COLO829 (cell line): ENCODE measurements around the gene ABCB7.
"Not testable (repeated sequence)": the region's sequence is repeated elsewhere in the genome, so short reads cannot be mapped to it uniquely, and the experiment has no call there.

Source experiments
- DNase-seq: peaks from one replicate; pipeline ENCODE4 v3.0.0; 2012; ENCODE audit warnings: low spot score

ABCB7 gene

DNA sequence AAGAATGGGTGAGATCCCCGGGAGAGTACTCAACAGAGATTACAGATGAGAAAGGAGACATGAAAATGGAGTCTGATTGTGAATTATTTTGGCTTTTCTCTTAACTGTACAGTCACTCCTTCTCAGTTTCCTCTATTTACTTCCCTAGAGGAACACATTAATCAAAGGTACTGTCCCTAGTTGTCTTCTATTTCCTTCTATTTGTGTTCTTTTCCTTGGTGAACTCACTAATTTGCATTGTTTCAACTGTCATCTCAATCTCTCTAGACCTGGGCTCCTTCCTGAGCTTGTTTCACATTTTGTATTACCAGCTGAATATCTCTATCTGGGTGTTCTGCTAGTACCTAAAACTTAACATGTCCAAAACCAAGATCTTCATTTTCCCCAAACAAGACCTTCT lies 59.8 kb downstream of the ABCB7 start:
- DNase-seq: no peak

DNA sequence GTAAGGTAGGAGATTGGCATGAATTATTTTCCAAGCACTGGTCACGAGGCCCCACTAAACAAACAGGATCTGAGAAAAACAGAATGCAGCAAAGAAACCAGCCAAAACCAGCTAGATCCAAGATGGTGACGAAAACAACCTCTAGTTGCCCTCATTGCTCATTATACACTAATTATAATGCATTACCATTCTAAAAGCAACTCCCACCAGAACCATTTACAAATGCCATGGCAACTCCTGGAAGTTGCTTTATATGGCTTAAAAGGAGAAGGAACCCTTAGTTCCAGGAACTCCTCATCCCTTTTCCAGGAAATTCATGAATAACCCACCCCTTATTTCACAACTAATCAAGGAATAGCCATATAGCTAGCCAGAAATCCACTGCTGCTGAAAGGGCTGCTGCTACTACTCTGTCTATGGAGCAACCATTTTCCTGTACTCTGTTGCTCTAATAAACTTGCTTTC lies 69.3 kb downstream of the ABCB7 start:
- no peak for DNase-seq

DNA sequence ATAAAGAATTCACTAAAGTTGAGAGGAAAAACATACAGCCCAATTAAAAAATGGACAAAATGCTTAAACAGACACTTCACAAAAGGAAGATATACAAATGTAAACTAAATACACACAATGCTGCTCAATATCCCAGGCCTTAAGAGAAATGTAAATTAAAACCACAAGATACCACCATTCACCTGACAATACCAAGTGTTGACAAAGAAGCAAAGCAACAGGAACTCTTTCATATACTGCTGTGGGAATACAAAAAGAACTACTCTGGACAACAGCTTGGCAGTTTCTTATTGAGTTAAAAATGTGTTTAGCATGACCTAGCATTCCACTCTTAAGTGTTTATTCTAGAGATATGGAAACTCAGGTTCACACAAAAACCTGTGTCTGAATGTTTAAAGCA lies 71.3 kb downstream of the ABCB7 start:
- no peak for DNase-seq

DNA sequence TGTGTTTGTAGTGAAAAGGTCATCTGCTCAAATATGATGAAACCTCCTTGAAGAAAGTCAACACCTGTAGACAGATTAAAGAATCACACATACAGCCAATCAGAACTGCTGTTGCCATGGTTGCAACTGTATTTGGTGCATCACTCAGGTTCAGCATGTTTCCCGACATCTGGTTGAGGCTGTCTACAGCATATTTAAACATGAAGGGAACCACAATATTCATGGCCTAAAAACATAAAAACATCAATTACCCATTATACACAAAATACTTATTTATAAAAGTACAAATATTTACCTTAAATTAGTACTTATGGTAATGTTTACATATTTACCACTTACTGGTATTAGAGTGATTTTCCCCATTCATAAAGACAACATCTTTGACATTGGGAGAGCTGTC lies 79.7 kb downstream of the ABCB7 start:
- DNase-seq: no peak

DNA sequence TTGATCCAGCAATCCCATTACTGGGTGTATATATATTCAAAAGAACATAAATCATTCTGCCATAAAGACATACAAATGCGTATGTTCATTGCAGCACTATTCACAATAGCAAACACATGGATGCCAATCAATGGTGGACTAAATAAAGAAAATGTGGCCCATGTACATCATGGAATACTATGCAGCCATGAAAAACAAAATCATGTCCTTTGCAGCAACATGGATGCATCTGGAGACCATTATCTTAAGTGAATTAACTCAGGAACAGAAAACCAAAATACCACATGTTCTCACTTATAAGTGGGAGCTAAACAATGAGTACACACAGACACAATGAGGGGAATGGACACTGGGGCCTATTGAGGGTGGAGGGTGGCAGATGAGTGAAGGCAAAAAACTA lies 81.6 kb downstream of the ABCB7 start:
- DNase-seq: no peak

DNA sequence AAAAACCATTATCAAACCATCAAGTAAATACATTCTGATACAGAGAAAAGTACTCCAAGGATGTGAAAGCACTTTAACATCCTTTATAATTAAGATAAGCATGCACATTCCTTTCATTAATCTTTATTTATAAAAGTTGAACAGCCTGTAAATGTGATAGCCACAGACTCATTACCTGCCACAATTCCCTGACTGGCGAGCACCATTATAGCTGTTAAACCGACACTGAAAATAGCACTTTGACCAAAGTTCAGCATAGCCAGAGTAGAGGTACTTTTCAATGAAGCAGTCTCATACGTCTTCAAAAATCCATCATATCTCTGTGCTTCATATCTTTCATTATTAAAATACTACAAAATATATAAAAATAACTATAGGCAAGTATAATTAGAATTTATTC lies 84.7 kb downstream of the ABCB7 start:
- no peak for DNase-seq

DNA sequence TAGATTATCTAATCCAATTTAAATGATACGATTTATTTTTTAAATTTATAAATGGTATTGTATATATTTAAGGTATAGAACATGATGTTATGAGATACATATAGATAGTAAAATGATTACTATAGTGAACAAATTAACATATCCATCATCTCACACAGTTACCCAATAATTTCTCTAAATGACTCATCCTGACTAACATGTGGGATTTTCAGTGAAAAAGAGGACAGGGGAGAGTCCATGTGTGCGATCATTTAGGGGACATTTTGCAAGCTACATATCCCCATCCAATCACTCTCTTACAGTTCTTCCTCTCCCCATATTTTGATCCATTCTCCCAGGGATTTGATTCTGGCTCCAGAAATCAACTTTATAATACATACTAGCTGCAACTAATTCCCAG lies 88.2 kb downstream of the ABCB7 start:
- no peak for DNase-seq

DNA sequence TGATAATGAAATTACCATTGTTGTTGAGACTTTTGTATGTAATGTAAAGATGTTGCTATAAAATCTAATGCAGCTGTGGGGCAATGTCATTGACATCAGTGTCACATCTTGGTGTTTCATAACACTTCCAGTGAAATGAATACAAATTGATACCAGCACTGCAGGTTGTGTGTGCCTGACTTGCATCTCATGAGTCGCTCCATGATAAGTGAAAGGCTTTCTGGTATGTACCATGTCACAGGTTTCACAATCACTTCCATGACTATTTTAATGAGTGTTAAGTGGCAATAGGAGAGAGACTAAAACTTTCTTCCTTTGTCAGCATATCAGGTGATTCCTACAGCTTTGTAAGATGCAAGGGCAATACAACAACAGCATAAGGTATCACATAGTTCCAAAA lies 94.4 kb downstream of the ABCB7 start:
- DNase-seq: no peak

DNA sequence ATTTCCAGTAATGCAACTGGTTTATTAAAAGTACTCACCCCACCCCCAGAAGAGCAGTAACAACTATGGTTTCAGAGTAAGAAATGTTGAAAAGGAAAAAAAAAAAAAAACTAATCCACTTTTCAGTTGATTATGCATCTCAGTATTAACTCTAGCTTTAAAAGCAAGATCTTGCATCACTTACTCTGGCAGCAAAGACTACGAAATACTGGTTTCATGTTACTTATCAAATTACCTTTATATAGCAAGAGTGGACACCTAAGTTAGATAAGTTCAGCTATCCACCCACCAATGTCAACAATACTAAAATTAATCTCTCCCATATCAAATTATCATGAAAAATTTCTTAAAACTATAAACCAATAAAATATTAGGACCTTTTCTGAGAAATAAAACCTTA lies 105.0 kb downstream of the ABCB7 start:
- no peak for DNase-seq

DNA sequence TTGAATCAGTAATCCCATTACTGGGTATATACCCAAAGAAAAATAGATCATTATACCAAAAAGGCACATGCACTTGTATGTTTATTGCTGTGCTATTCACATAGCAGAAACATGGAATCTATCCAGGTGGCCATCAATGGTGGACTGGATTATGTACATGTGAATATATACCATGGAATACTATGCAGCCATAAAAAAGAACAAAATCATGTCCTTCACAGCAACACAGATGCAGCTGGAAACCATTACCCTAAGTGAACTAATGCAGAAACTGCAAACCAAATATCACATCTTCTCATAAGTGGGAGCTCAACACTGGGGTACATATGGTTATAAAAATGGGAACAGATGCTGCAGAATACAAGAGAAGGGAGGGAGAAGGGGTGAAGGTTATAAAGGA lies 110.7 kb downstream of the ABCB7 start:
- DNase-seq: no peak

DNA sequence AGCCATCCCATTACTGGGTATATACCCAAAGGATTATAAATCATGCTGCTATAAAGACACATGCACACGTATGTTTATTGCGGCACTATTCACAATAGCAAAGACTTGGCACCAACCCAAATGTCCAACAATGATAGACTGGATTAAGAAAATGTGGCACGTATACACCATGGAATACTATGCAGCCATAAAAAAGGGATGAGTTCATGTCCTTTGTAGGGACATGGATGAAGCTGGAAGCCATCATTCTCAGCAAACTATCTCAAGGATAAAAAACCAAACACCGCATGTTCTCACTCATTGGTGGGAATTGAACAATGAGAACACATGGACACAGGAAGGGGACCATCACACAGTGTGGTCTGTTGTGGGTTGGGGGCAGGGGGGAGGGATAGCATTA lies 111.9 kb downstream of the ABCB7 start:
- not testable (repeated sequence) for DNase-seq

DNA sequence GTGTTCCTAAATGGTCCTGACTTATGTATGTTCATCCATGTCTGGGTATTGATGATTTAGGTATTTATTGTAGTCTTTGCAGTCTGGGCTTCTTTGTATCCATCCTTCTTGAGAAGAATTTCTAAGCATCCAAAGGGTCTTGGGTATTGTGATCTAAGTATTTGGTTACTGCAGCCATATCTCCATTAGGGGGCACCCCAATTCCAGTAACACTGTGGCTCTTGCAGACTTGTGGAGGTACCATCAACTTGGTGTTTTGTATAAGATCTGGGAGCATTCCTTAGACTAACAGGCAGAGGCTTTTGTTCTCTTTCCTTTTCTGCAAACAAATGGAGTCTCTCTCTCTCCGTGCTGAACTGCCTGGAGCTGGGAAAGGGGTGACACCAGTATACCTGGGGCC lies 117.2 kb downstream of the ABCB7 start:
- DNase-seq: no peak
